Bronchial smooth muscle cell (primary cell): ENCODE data around the gene SMARCA2. TPM values are rescaled to one million over a fixed set of nuclear protein-coding genes. Genes with fewer than 3 reads are reported as not detected.

Experiments used
- total RNA-seq: library from RNA; depleted of rRNA; stranded (reverse); fragments of >200 nt; gene quantifications from 2 replicates; pipeline ENCODE4 v1.2.1, GENCODE V29; 2014

SMARCA2 gene
- 48.9 and 70.6 TPM in 2 replicates for total RNA-seq

DNA sequence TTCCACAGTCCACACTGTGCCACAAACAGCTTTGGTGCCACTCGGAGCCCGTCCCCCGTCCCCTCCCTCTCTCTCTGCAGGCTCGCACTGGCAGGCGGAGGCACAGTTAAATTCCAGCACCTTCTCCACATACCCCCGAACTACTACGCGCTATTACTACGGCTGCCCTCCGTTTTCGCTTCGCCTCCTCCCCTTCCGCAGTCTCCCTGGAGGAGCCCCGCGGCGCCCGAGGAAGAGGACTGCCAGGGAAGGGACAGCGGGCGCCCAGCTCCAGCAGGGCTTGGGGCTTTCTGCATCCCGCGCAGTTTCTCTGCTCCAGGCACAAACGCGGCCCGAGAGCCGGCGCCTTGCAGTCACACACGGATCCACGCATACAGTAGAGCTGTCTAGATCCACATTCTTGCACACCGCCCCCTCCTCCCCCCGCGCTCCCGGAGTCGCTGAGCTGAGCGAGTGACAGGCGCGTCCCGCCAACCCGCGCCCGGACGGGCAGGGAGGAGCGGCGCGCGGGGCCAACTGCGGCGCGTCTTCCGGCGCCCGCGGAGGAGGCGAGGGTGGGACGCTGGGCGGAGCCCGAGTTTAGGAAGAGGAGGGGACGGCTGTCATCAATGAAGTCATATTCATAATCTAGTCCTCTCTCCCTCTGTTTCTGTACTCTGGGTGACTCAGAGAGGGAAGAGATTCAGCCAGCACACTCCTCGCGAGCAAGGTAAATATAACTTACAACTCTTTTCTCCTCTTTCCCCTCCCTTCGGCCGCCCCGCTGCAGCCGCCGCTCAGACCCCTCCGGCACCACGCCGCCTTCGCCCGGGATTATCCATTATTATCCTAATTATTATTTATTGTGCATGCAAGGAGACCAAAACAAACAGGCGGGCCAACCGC is at the start of gene SMARCA2:
Gene SMARCA2 (plus strand): TSS at position 652 of the 885 bp plus-strand sequence. CDS start 13,676 bp downstream, outside the sequence.

